ENCODE data around the gene TMEM221. TPM values are rescaled to one million over a fixed set of nuclear protein-coding genes. Genes with fewer than 3 reads are reported as not detected.

TMEM221 gene
- total and polyA plus RNA-seq, 3 donors from 2014 or later = 0.68 to 2.6 (median 1.4) TPM

- H3K36me3 ChIP-seq (ENCODE audit: low read depth, missing control alignments) = no peaks in the 10 kb centered on the region
- intact Hi-C loops (cut with DNase I; ENCODE audit: low total_unique reads) = no loop called here
- H3K27me3 ChIP-seq = no peaks in the 10 kb centered on the region
- WGBS, 2 donors = 84 to 88% methylated on average over 6 of the region's 6 CpGs
- H3K9me3 ChIP-seq = no peaks in the 10 kb centered on the region
- no peak overlapping the region for H3K4me3 ChIP-seq
- H3K27ac ChIP-seq = no peak overlapping the region
- TF ChIP-seq, protein P1, sequence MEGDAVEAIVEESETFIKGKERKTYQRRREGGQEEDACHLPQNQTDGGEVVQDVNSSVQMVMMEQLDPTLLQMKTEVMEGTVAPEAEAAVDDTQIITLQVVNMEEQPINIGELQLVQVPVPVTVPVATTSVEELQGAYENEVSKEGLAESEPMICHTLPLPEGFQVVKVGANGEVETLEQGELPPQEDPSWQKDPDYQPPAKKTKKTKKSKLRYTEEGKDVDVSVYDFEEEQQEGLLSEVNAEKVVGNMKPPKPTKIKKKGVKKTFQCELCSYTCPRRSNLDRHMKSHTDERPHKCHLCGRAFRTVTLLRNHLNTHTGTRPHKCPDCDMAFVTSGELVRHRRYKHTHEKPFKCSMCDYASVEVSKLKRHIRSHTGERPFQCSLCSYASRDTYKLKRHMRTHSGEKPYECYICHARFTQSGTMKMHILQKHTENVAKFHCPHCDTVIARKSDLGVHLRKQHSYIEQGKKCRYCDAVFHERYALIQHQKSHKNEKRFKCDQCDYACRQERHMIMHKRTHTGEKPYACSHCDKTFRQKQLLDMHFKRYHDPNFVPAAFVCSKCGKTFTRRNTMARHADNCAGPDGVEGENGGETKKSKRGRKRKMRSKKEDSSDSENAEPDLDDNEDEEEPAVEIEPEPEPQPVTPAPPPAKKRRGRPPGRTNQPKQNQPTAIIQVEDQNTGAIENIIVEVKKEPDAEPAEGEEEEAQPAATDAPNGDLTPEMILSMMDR (IDR thresholded peaks at IDR 0.05) = no peak
- TF ChIP-seq POLR2A (IDR thresholded peaks at IDR 0.05) = no peak
- no peak for DNase-seq
- peaks cover 8% of the 10 kb centered on the region for H3K4me1 ChIP-seq
These were observed 46.8 kb downstream of the TMEM221 start for GRCh38 chr19:17401628-17402027.

- DNase-seq = no peak
- intact Hi-C loops (cut with DNase I; ENCODE audit: low total_unique reads) = no loop called here
- H3K27me3 ChIP-seq = no peaks in the 10 kb centered on the region
- 57 to 73% methylated on average over 8 of the region's 8 CpGs for WGBS, 2 donors
- H3K4me3 ChIP-seq = no peak overlapping the region
- no peaks in the 10 kb centered on the region for H3K36me3 ChIP-seq (ENCODE audit: low read depth, missing control alignments)
- TF ChIP-seq, protein P1 (IDR thresholded peaks at IDR 0.05) = no peak
- TF ChIP-seq POLR2A (IDR thresholded peaks at IDR 0.05) = no peak
- H3K4me1 ChIP-seq = peaks cover 3% of the 10 kb centered on the region
- no peaks in the 10 kb centered on the region for H3K9me3 ChIP-seq
- H3K27ac ChIP-seq = no peak overlapping the region
These were observed 49.5 kb downstream of the TMEM221 start for GRCh38 chr19:17398902-17399527.

DNA sequence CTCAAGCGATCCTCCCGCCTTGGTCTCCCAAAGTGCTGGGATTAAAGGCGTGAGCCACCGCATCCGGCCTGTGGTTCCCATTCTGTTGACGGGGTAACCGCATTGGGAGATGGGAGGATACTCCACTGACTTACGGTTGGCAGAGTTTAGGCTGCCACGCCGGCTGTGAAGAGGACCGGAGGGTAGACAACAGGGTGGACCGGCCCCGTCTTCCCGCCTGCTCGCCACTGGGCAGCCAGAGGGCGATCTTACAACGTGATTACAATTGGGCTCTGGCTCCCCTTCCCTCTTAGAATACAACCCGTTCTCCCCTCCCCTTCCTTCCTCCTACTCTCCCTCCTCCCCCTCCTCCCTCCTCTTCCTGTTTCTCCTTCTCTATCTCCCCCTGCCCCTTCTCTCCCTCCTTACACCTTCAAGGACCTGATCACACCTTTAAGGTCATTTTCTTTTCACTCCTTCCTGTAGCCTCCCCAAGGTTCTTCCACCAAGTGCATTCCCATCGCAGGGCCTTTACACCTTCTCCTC lies 53.5 kb downstream of the TMEM221 start:
- intact Hi-C loops (cut with DNase I; ENCODE audit: low total_unique reads) = no loop called here
- Histone ChIP-seq H3K4me1 (peaks cover 8% of the 10 kb centered on the region), H3K36me3 (ENCODE audit: low read depth, missing control alignments) (no peaks in the 10 kb centered on the region), H3K27ac (peak overlapping the region in 1 of 2 donors; percentile 39), H3K4me3 (no peak overlapping the region), H3K27me3 (no peaks in the 10 kb centered on the region), H3K9me3 (no peaks in the 10 kb centered on the region)
- peak; percentile 56 for DNase-seq
- WGBS, 2 donors = 30 to 38% methylated on average over 18 to 19 of the region's 19 CpGs
- TF ChIP-seq POLR2A (IDR thresholded peaks at IDR 0.05) = no peak
- TF ChIP-seq, protein P1 (IDR thresholded peaks at IDR 0.05) = peak in 2 of 3 experiments; percentile 48 to 54

DNA sequence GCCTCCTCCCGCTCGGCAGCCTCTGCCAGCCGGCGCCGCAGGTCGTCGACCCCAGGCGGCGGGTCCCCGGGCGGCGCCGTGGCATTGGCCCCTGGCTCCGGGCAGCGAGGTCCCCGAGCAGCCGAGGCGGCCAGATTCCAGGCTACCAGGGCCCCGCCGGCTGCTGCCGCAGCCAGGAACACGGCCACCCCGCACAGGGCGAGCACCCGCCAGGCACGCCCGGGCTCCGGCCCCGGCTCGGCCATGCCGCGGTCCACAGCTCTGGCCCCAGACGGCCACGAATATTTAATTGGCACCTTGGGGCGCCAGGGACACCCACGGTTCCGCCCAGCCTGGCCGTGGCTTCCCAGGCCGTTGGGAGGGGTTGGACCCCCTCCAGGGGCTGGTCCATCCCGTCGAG lies 54.6 kb downstream of the TMEM221 start, which contains the start of gene CCDC194:
CCDC194 (minus strand) TSS at position 283 of the 400 bp plus-strand sequence; CDS start at position 245, 38 bp downstream.
- H3K9me3 ChIP-seq = no peaks in the 10 kb centered on the region
- no peak for DNase-seq
- intact Hi-C loops (cut with DNase I; ENCODE audit: low total_unique reads) = no loop called here
- H3K27ac ChIP-seq = peak within 1 kb of the TSS in 1 of 2 donors; percentile 39
- no peaks in the 10 kb centered on the region for H3K36me3 ChIP-seq (ENCODE audit: low read depth, missing control alignments)
- 5 to 29% methylated on average over 7 to 26 of the region's 41 CpGs for WGBS, 2 donors
- H3K27me3 ChIP-seq = no peaks in the 10 kb centered on the region
- no peak within 1 kb of the TSS for H3K4me3 ChIP-seq
- no peak for TF ChIP-seq POLR2A (IDR thresholded peaks at IDR 0.05)
- TF ChIP-seq, protein P1 (IDR thresholded peaks at IDR 0.05) = no peak
- H3K4me1 ChIP-seq = peaks cover 8% of the 10 kb centered on the region
